Measurements from ENCODE around the gene PDS5B.
"Not testable (repeated sequence)": the region's sequence is repeated elsewhere in the genome, so short reads cannot be mapped to it uniquely, and the experiment has no call there.

Gene PDS5B

GRCh38 chr13:32781906-32782305 is 195.7 kb downstream of the PDS5B start:
- no peak for DNase-seq (ENCODE audit: low read depth in 1 of 2, low spot score in 1 of 2)

- no peak for DNase-seq (ENCODE audit: low read depth in 1 of 2, low spot score in 1 of 2)
Observed at GRCh38 chr13:32783067-32783466, 196.8 kb downstream of the PDS5B start.

GRCh38 chr13:32790731-32791130 is 204.5 kb downstream of the PDS5B start:
- DNase-seq (ENCODE audit: low read depth in 1 of 2, low spot score in 1 of 2), result no peak

GRCh38 chr13:32791545-32792172 is 205.4 kb downstream of the PDS5B start:
- no peak for DNase-seq (ENCODE audit: low read depth in 1 of 2, low spot score in 1 of 2)

- no peak for DNase-seq (ENCODE audit: low read depth in 1 of 2, low spot score in 1 of 2)
Observed at GRCh38 chr13:32796754-32797153, 210.5 kb downstream of the PDS5B start.

- no peak for DNase-seq (ENCODE audit: low read depth in 1 of 2, low spot score in 1 of 2)
Observed at GRCh38 chr13:32802159-32802558, 215.9 kb downstream of the PDS5B start.

- no peak for DNase-seq (ENCODE audit: low read depth in 1 of 2, low spot score in 1 of 2)
Observed at GRCh38 chr13:32804673-32805230, 218.5 kb downstream of the PDS5B start.

- no peak for DNase-seq (ENCODE audit: low read depth in 1 of 2, low spot score in 1 of 2)
Observed at GRCh38 chr13:32811297-32811800, 225.1 kb downstream of the PDS5B start.

- no peak for DNase-seq (ENCODE audit: low read depth in 1 of 2, low spot score in 1 of 2)
Observed at GRCh38 chr13:32821149-32821688, 235.0 kb downstream of the PDS5B start.

GRCh38 chr13:32822771-32823170 is 236.5 kb downstream of the PDS5B start:
- DNase-seq (ENCODE audit: low read depth in 1 of 2, low spot score in 1 of 2), result no peak

- no peak for DNase-seq (ENCODE audit: low read depth in 1 of 2, low spot score in 1 of 2)
Observed at GRCh38 chr13:32823597-32823996, 237.3 kb downstream of the PDS5B start.

- no peak for DNase-seq (ENCODE audit: low read depth in 1 of 2, low spot score in 1 of 2)
Observed at GRCh38 chr13:32824061-32824460, 237.8 kb downstream of the PDS5B start.

GRCh38 chr13:32824675-32825074 is 238.4 kb downstream of the PDS5B start:
- no peak for DNase-seq (ENCODE audit: low read depth in 1 of 2, low spot score in 1 of 2)

GRCh38 chr13:32825481-32825880 is 239.2 kb downstream of the PDS5B start:
- no peak for DNase-seq (ENCODE audit: low read depth in 1 of 2, low spot score in 1 of 2)

GRCh38 chr13:32826372-32826771 is 240.1 kb downstream of the PDS5B start:
- not testable (repeated sequence) for DNase-seq (ENCODE audit: low read depth in 1 of 2, low spot score in 1 of 2)

All from stimulated activated CD4-positive, alpha-beta T cell treated with anti-CD3 and anti-CD28 coated beads, Interleukin-15, amount 100 ng/mL, for 1 hour (primary cell).